Vagina (tissue), 2 donors: Measurements from ENCODE around the gene LRRC27.

Experiments
- POLR2A ChIP-seq, 2 donors: fragments of 450-650 bp; IDR thresholded peaks; one replicate each; pipeline ENCODE4 v1.6.1; 2017; ENCODE audit warnings: antibody characterized with exemption in 2 of 2, mild to moderate bottlenecking in 2 of 2, moderate library complexity in 2 of 2
- TF ChIP-seq, protein P1 (sequence below), 3 experiments: fragments of 450-650 bp in 2 of 3; fragments of 200-600 bp in 1 of 3; sonication (generic) in 1 of 3; IDR thresholded peaks; one replicate each; pipeline ENCODE4 v1.5.1; 2017 to 2019; ENCODE audit warnings: antibody characterized with exemption in 3 of 3, mild to moderate bottlenecking in 2 of 3, moderate library complexity in 2 of 3

DNA sequence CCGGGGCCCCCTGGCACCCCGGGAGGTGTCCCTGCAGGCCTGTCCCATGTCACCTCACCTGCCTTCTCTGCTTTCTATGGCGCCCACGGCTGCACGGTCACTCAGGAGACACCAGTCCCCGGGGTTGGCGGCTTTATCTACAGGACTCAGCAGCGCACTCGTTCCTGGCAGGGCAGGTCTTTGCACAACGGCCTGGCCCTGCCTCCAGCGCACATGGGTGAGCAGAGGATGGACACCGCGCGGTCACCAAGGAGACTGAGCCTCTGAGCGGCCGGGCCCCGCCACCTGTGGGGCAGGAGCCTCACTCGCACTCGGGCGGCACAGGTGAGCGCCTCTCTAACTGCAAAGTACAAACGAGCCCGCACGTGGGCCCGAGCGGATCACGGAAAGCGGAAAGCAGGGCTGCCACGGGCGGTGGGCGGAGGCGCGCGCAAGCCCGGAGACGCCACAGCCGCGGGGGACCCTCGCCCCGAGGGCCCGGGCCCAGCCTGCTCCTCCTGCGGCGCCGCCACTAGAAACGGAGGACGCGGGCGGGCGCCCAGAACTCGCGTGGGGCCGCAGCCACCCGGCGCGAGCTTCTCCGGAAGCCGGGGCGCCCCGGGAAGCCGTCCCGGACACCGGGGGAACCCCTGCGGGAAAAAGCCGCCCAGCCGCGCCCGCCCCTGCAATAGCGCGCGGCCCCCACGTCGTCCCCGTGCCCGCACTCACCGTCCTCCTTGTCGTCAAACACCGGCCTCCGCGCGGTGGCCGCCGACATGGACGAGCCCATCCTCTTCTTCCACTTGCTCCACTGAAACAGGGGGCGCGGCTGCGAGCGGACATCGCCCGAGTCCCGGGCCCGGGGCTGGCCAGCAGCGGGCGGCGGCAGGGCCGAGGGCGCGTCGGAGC lies 24.9 kb upstream of the LRRC27 start:
- TF ChIP-seq, protein P1, sequence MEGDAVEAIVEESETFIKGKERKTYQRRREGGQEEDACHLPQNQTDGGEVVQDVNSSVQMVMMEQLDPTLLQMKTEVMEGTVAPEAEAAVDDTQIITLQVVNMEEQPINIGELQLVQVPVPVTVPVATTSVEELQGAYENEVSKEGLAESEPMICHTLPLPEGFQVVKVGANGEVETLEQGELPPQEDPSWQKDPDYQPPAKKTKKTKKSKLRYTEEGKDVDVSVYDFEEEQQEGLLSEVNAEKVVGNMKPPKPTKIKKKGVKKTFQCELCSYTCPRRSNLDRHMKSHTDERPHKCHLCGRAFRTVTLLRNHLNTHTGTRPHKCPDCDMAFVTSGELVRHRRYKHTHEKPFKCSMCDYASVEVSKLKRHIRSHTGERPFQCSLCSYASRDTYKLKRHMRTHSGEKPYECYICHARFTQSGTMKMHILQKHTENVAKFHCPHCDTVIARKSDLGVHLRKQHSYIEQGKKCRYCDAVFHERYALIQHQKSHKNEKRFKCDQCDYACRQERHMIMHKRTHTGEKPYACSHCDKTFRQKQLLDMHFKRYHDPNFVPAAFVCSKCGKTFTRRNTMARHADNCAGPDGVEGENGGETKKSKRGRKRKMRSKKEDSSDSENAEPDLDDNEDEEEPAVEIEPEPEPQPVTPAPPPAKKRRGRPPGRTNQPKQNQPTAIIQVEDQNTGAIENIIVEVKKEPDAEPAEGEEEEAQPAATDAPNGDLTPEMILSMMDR (IDR thresholded peaks at IDR 0.05), result no peak
- no peak for TF ChIP-seq POLR2A (IDR thresholded peaks at IDR 0.05)
